ENCODE results near the gene ZNF683. TPM values are rescaled to one million over a fixed set of nuclear protein-coding genes. Genes with fewer than 3 reads are reported as not detected.

ZNF683 gene
- polyA plus RNA-seq, 1 donor from 2014 or later: not detected

DNA sequence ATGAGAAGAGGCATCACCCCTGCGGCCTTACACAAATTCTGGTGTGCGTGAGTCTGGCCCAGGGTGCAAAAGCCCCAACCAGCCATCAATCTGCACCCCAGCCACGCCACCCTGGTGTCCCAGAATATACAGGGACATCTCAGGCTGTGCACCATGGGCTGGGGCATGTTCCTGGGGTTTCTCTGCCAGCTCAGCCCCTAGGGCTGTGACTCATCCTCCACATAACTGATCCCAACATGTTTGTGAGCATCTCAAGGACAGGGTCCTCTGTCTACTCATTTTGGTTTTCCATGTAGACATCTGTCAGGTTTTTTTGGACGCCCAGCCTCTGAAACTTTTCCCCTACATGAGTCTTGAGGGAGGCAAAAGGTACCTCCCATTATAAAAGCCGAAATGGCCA is 511 bp downstream of the ZNF683 start:
- H3K27ac ChIP-seq (ENCODE audit: low read length): no peak overlapping the region
- no peaks in the 10 kb centered on the region for H3K9me2 ChIP-seq (ENCODE audit: insufficient read depth, low read length)
- no peak overlapping the region for H2AFZ ChIP-seq (ENCODE audit: low read depth, low read length)
- H3K4me2 ChIP-seq (ENCODE audit: low read length): no peak overlapping the region
- H3K27me3 ChIP-seq (ENCODE audit: insufficient read depth, low read depth, low read length): no peaks in the 10 kb centered on the region
- no peak overlapping the region for H3K4me3 ChIP-seq (ENCODE audit: low read length)
- no peaks in the 10 kb centered on the region for H3K9me3 ChIP-seq (ENCODE audit: low read length)
- H3K79me2 ChIP-seq (replicated peaks; ENCODE audit: insufficient read depth, low read length): no peaks in the 10 kb centered on the region
- no peaks in the 10 kb centered on the region for H3F3A ChIP-seq (ENCODE audit: insufficient read depth, low read length, poor library complexity, severe bottlenecking)
- H3K9ac ChIP-seq (ENCODE audit: low read length): no peak overlapping the region
- TF ChIP-seq MXI1 (conservative IDR thresholded peaks at IDR 0.05; ENCODE audit: poor library complexity, severe bottlenecking): no peak
- no peak for TF ChIP-seq EZH2 (IDR thresholded peaks at IDR 0.05; ENCODE audit: borderline replicate concordance, insufficient read depth, low read length, poor library complexity, severe bottlenecking)
- no peak for TF ChIP-seq EP300 (conservative IDR thresholded peaks at IDR 0.05; ENCODE audit: poor library complexity, severe bottlenecking)
- no peaks in the 10 kb centered on the region for H3K36me3 ChIP-seq (ENCODE audit: insufficient read depth, low read length)
- H4K20me1 ChIP-seq (ENCODE audit: insufficient read depth): no peaks in the 10 kb centered on the region

DNA sequence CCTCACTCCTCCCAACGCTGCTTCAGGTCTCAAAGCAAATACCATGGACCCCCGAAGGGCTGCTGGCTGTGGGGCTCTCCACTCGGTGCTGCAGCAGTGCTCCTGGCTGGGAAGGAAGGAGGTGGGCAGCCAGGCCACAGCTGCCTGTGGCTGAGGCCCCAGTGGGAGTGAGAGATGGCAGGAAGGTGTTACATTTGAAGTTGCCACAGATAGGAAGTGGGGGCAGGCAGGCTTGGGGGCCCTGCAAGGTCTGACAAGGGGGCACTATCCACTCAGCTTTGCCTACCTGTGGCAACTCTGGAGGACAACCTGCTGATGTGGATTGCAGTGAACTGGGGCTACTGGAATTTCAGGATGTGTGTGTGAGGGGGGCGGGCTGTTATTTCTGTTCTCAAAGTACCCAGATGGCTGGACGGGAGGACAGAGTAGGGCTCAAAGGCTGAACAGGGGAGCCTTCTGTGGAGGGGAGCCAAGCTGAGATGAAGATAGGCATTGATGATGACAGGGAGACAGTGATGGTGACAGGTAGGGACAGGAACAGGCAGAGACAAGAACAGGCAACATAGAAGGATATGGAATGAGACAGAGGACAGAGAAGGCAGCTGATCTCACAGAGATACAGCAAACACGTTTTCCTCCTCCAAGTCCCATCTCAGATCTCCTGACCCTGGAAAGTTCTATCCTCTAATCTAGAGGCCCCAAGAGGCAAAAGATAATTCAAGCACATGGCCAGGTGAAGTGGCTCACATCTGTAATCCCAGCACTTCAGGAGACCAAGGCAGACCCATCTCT is 1.8 kb downstream of the ZNF683 start:
- no peak overlapping the region for H3K4me2 ChIP-seq (ENCODE audit: low read length)
- H3K27ac ChIP-seq (ENCODE audit: low read length): no peak overlapping the region
- H3K36me3 ChIP-seq (ENCODE audit: insufficient read depth, low read length): no peaks in the 10 kb centered on the region
- H3K9me3 ChIP-seq (ENCODE audit: low read length): no peaks in the 10 kb centered on the region
- no peaks in the 10 kb centered on the region for H3F3A ChIP-seq (ENCODE audit: insufficient read depth, low read length, poor library complexity, severe bottlenecking)
- no peaks in the 10 kb centered on the region for H3K79me2 ChIP-seq (replicated peaks; ENCODE audit: insufficient read depth, low read length)
- no peak overlapping the region for H3K9ac ChIP-seq (ENCODE audit: low read length)
- no peaks in the 10 kb centered on the region for H3K9me2 ChIP-seq (ENCODE audit: insufficient read depth, low read length)
- TF ChIP-seq EP300 (conservative IDR thresholded peaks at IDR 0.05; ENCODE audit: poor library complexity, severe bottlenecking) (no peak), POLR2AphosphoS5 (IDR thresholded peaks at IDR 0.05) (no peak), MXI1 (conservative IDR thresholded peaks at IDR 0.05; ENCODE audit: poor library complexity, severe bottlenecking) (no peak), RAD21 (conservative IDR thresholded peaks at IDR 0.05) (no peak), EZH2 (IDR thresholded peaks at IDR 0.05; ENCODE audit: borderline replicate concordance, insufficient read depth, low read length, poor library complexity, severe bottlenecking) (no peak)
- TF ChIP-seq, protein P1, sequence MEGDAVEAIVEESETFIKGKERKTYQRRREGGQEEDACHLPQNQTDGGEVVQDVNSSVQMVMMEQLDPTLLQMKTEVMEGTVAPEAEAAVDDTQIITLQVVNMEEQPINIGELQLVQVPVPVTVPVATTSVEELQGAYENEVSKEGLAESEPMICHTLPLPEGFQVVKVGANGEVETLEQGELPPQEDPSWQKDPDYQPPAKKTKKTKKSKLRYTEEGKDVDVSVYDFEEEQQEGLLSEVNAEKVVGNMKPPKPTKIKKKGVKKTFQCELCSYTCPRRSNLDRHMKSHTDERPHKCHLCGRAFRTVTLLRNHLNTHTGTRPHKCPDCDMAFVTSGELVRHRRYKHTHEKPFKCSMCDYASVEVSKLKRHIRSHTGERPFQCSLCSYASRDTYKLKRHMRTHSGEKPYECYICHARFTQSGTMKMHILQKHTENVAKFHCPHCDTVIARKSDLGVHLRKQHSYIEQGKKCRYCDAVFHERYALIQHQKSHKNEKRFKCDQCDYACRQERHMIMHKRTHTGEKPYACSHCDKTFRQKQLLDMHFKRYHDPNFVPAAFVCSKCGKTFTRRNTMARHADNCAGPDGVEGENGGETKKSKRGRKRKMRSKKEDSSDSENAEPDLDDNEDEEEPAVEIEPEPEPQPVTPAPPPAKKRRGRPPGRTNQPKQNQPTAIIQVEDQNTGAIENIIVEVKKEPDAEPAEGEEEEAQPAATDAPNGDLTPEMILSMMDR (IDR thresholded peaks at IDR 0.05; ENCODE audit: poor library complexity, severe bottlenecking): no peak
- TF ChIP-seq, protein P2, sequence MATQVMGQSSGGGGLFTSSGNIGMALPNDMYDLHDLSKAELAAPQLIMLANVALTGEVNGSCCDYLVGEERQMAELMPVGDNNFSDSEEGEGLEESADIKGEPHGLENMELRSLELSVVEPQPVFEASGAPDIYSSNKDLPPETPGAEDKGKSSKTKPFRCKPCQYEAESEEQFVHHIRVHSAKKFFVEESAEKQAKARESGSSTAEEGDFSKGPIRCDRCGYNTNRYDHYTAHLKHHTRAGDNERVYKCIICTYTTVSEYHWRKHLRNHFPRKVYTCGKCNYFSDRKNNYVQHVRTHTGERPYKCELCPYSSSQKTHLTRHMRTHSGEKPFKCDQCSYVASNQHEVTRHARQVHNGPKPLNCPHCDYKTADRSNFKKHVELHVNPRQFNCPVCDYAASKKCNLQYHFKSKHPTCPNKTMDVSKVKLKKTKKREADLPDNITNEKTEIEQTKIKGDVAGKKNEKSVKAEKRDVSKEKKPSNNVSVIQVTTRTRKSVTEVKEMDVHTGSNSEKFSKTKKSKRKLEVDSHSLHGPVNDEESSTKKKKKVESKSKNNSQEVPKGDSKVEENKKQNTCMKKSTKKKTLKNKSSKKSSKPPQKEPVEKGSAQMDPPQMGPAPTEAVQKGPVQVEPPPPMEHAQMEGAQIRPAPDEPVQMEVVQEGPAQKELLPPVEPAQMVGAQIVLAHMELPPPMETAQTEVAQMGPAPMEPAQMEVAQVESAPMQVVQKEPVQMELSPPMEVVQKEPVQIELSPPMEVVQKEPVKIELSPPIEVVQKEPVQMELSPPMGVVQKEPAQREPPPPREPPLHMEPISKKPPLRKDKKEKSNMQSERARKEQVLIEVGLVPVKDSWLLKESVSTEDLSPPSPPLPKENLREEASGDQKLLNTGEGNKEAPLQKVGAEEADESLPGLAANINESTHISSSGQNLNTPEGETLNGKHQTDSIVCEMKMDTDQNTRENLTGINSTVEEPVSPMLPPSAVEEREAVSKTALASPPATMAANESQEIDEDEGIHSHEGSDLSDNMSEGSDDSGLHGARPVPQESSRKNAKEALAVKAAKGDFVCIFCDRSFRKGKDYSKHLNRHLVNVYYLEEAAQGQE (IDR thresholded peaks at IDR 0.05; ENCODE audit: borderline replicate concordance): no peak
- no peaks in the 10 kb centered on the region for H4K20me1 ChIP-seq (ENCODE audit: insufficient read depth)
- H3K27me3 ChIP-seq (ENCODE audit: insufficient read depth, low read depth, low read length): no peaks in the 10 kb centered on the region
- H2AFZ ChIP-seq (ENCODE audit: low read depth, low read length): no peak overlapping the region
- H3K4me3 ChIP-seq (ENCODE audit: low read length): no peak overlapping the region

Measured in neural cell (in vitro differentiated cells).